NCI-H1417 treated with DMSO at 0.1 percent for 48 hours (cell line): Measurements from ENCODE around the gene RET.

Experiments used
- DNase-seq: peaks from one replicate; lab custom pipeline; 2025; lab: John Stamatoyannopoulos, UW

The RET gene

GRCh38 chr10:43062402-43063160, 14.3 kb upstream of the RET start:
- no peak for DNase-seq

DNA sequence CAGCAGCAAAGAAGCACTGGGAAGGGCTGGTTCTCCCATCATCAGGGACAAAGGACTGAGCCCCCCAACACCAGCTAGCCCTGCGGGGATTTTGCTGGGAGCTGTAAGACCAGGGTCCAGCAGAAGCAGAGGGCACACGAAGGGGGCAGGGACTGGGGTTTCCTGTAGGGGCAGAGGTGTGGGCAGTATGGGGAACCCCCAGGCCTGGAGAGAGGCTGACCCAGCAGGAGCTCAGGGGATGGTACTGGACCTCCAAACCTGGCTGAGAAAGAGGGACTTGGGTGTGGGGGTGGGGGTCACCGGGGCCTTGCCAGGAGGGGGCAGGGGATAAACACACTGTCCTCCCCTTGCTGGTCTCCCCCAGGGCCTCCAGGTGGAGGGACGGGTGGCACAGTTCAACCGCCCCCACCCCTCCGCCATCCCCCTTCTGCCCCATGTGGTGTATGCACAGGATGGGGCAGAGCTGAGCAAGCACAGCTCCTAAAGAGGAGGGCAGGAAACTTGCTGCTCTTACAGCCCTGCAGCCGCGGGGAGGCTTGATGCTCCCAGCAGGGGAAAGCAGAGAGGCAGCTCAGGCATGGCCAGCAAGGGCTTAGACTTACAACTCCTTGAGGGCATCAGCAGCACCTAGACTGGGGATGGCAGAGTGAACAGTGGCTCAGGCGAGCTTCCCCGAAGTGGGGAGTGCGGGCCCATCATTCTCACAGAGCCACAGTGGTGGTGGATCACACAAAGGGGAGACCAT, 12.4 kb upstream of the RET start:
- no peak for DNase-seq

GRCh38 chr10:43065234-43065633, 11.6 kb upstream of the RET start:
- DNase-seq: no peak

- no peak for DNase-seq
Measured at GRCh38 chr10:43065761-43066160, 11.1 kb upstream of the RET start.

DNA sequence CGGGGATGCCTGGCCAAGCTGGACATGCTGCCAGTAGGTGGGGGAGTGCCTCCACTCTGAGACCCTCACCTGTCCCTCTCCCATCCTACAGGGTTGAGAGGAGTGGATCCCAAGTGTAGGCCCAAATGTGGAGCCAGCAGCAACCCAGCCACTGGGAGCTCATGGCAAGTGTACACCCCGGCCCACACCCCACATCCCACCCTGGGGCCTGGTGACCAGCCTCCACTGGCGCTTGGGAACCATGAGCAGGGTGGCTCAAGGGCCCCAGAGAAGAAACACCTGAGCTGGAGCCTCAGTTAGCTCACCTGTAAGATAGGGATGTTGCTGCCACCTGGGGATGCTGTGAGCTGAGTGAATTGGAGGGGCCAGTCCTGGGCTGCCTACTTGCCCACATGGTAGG, 10.4 kb upstream of the RET start:
- DNase-seq: no peak

- DNase-seq: no peak
Measured at GRCh38 chr10:43067391-43068135, 9.3 kb upstream of the RET start.

DNA sequence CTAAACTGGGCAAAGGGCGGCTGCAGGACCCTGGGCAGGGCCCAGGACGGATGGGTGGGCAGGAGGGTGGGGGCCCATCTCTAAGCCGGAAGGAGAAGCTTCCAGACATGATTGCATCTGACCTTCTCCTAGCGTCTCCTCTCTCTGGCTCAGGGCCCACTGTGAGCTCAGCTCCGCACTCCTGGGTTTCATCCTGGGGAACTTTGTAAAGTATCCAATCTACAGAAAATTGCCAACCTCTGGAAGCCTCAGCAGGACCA, 8.8 kb upstream of the RET start:
- no peak for DNase-seq

DNA sequence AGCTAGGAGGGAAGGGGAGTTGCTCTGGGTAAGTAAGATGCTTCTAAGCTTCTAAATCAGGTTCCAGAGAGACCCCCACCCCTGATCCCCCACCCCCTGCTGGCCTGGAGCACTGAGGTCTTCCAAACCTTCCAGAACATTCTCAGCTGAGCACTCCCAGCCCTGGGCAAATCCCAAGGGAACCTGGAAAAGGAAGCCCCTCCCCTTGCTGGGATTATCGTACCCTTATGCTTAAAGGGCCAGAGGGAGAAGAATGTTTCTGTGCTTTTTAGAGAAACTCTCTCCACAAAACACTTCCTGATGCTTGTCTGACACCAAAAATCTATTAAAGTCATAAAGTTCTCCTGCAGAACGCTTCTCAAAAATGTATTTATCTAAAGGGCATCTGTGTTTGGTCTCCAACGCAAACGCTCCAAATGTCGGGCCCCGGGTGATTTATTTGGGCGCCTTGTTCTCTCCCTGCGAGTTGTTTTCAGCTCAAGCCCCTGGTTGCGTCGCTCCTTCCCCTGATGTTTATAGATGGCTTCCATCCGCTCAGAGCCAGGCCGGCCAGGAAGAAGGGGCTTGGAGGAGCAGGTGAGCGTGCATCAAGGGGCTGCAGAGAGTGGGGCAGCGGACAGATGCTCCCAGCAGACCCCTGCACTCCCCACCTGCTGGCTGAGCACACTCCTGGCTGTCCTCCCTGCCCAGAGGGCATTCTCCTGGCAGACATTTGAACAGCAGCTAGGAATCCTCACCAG, 8.2 kb upstream of the RET start:
- DNase-seq: no peak

GRCh38 chr10:43069211-43069515, 7.7 kb upstream of the RET start:
- DNase-seq: no peak

DNA sequence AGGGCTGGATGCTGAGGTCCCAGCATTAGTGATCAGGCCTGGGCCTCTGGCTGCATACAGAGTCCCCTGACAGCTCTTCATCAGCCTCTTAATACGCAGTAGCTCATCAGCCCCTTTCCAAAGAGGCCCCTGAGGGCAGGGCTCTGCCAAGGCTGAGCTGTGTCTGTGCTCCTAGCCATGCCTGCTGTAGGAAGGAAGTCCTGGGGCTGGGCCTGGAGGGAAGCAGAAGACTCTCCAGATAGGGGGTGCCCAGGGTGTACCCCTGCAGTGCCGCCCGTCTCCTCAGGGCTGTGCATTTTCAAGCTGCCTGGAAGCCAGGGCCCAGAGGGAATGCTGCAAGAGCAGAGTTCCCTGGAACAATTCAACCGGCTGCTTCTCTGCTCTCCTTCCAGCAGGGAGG, 7.3 kb upstream of the RET start:
- DNase-seq: no peak

GRCh38 chr10:43070121-43071085, 6.5 kb upstream of the RET start:
- DNase-seq: no peak

DNA sequence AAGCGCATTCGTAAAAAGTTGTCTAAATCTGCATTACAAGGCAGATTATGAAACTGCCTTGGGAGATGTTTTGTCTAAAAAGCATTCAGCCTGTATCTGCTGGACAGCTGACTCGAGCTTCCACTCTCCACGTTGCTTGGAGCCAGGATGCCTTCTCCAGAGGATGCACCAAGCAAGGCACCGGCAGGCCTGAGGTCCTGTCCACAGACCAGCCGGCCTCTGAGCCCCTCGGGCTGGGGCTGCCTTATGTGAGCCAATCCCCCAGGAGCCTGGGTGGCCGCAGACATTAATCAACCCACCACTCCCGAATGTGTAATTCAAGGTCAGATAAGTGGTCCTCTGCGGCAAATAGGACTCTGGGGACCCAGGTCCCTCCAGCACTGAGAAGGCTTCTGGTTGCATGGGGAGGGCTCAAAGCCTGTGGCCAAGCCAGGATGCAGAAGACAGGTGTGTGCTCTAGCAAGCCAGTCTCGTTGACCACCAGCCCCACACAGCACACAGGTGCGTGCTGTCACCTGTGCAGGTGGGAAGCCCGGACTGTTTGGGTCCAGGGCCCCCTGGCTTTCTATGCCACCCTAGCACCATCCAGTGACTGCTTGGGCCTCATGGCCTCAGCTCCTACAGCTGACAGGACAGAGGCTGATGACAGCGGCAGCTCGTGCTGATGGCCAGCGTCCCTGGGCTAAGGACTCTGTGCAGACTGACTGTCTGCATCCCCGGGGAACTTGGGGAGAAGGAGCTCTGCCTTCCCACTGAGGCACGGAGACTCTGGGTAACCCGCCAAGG, 4.8 kb upstream of the RET start:
- DNase-seq: no peak

- no peak for DNase-seq
Measured at GRCh38 chr10:43073191-43073590, 3.7 kb upstream of the RET start.

- DNase-seq: no peak
Measured at GRCh38 chr10:43073721-43074120, 3.1 kb upstream of the RET start.

- no peak for DNase-seq
Measured at GRCh38 chr10:43074409-43074808, 2.5 kb upstream of the RET start.

DNA sequence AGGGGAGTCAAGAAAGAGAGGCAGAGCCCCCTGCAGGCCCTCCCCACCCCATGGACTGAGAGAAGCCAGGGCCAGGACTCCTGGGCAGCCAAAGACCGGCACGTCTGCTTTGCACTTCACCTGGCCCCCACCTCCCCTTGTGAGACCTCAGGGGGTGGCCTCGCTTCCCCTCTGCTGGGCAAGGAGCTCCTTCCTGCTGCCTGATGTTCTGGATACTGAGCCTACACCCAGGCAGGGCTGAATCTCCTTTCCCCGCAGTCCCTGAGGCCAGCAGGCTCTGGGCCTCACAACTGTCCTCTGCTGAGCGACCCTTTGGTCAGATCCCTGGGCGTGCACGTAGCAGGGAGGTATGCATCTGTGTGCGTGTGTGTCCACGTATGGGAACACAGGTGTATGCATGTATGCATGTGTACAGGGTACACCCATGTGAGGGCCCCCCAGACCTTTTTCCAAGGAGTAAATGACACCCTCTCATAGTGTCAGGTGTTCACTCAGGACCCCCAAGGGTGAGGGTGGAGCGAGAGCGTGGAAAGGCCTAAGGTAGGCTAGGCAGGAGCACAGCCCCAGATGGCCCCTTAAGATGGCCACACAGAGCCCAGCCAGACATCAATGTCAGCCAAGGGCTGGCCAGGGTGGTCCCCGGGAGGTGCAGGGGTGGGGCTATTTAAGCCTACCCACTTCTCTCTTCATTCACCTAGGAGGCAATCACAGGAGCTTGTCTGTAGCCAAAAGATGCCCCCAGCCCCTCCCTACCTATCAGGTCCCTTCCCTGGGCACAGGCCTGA, 1.9 kb upstream of the RET start:
- DNase-seq: no peak

DNA sequence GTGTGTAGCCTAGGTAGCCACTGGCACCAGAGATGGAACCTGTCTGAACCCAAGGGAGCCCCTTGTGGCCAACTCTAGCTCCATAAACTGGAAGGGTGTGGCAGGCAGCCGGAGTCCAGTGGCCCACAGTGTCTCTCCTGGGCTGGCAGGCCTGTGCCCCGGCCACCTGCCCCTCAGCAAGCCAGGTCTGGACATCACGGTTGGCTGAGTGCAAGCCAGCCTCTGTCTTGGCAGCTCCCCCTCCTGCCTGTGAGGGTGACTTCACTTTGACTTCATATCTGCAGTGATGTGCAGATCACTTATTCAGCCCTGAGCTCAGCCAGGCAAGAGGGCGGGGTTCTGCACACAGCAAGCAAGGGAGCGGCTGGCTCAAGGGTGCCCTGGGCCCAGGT, 1.3 kb upstream of the RET start:
- no peak for DNase-seq

DNA sequence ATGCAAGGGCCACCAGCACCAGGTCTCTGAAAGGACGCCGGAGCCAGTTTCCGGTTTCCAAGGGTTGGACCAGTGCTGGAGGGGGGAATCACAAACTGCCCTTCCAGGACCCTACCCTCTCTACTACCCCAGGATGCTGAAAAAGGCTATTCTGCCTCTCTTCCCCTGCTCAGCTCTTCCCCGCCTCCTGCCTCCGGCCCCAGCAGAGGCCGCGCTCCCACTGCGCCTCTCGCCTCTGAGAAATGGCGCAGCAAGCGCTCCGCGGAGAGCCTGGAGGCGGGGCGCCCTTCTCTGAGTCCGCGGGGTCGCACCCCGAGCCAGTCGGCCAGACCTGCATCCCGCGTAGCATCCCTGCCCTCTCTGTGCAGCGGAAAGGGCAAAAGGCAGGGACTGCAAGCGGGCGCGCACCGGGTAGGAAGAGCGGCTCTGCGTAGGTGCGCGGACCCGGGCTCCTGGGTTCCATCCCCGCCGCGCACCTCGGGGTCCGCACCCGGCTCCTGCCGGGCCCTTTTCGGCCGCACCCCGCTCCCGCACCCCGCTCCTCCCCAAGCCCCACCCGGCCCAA, 476 bp upstream of the RET start:
- DNase-seq: no peak

- DNase-seq: no peak
Measured at GRCh38 chr10:43077421-43078171, 727 bp downstream of the RET start.
